ENCODE data around the gene NDUFS2.
A peak's percentile ranks its signal among the peaks of the same experiment; 100 is the strongest.

The NDUFS2 gene

GRCh38 chr1:161172776-161173376 is 29.3 kb upstream of the NDUFS2 start:
- peak; percentile 90 for DNase-seq

- no peak for DNase-seq
Observed at GRCh38 chr1:161173711-161174110, 28.5 kb upstream of the NDUFS2 start.

- DNase-seq, result no peak
Observed at GRCh38 chr1:161174911-161175310, 27.3 kb upstream of the NDUFS2 start.

- no peak for DNase-seq
Observed at GRCh38 chr1:161175771-161176453, 26.3 kb upstream of the NDUFS2 start.

- DNase-seq, result no peak
Observed at GRCh38 chr1:161176468-161177111, 25.6 kb upstream of the NDUFS2 start.

GRCh38 chr1:161177112-161177935 is 24.8 kb upstream of the NDUFS2 start, which contains the start of gene B4GALT3:
Gene B4GALT3 (minus strand): TSS chr1:161177507. CDS start chr1:161176060, 1,447 bp downstream.
- DNase-seq, result peak; percentile 79

- no peak for DNase-seq
Observed at GRCh38 chr1:161177936-161178244, 24.3 kb upstream of the NDUFS2 start.

GRCh38 chr1:161179698-161180097 is 22.5 kb upstream of the NDUFS2 start:
- no peak for DNase-seq

- DNase-seq, result peak; percentile 18
Observed at GRCh38 chr1:161180639-161181038, 21.5 kb upstream of the NDUFS2 start.

- DNase-seq, result peak; percentile 70
Observed at GRCh38 chr1:161182214-161182613, 20.0 kb upstream of the NDUFS2 start.

- peak; percentile 70 for DNase-seq
Observed at GRCh38 chr1:161185282-161185682, 16.9 kb upstream of the NDUFS2 start.

- no peak for DNase-seq
Observed at GRCh38 chr1:161185732-161186311, 16.3 kb upstream of the NDUFS2 start.

- DNase-seq, result no peak
Observed at GRCh38 chr1:161187311-161187710, 14.9 kb upstream of the NDUFS2 start.

GRCh38 chr1:161188381-161188780 is 13.8 kb upstream of the NDUFS2 start:
- DNase-seq, result no peak

- no peak for DNase-seq
Observed at GRCh38 chr1:161189036-161189435, 13.1 kb upstream of the NDUFS2 start.

GRCh38 chr1:161190962-161191521 is 11.1 kb upstream of the NDUFS2 start:
- no peak for DNase-seq

GRCh38 chr1:161191971-161192370 is 10.2 kb upstream of the NDUFS2 start:
- DNase-seq, result no peak

GRCh38 chr1:161192476-161193465 is 9.4 kb upstream of the NDUFS2 start:
- DNase-seq, result peak; percentile 67

GRCh38 chr1:161193561-161194235 is 8.5 kb upstream of the NDUFS2 start:
- DNase-seq, result no peak

- no peak for DNase-seq
Observed at GRCh38 chr1:161195171-161195570, 7.0 kb upstream of the NDUFS2 start.

- DNase-seq, result no peak
Observed at GRCh38 chr1:161196111-161196510, 6.1 kb upstream of the NDUFS2 start.

Data from fibroblast of skin of right biceps (primary cell).